Uterus (tissue), 4 donors: Measurements from ENCODE around the gene WDFY4. TPM values are rescaled to one million over a fixed set of nuclear protein-coding genes. Genes with fewer than 3 reads are reported as not detected.

Source experiments
- DNase-seq, 2 donors: peaks; one replicate each; pipeline ENCODE4 v3.0.0-alpha.2; 2019 to 2020
- H3K27ac ChIP-seq, 2 donors: fragments of 200-600 bp; sonication (generic); 1 replicate in 1 of 2; 2 replicates in 1 of 2; pipeline ENCODE4 v1.5.1; 2016 to 2018
- H3K27me3 ChIP-seq, 2 donors: fragments of 200-600 bp; sonication (generic); one replicate each; pipeline ENCODE4 v1.5.1; 2018 to 2019; ENCODE audit warnings: control low read depth in 1 of 2
- H3K36me3 ChIP-seq, 2 donors: fragments of 200-600 bp; sonication (generic); one replicate each; pipeline ENCODE4 v1.5.1; 2019; ENCODE audit warnings: control low read depth in 1 of 2
- H3K4me1 ChIP-seq, 2 donors: fragments of 200-600 bp; sonication (generic); one replicate each; pipeline ENCODE4 v1.5.1; 2018 to 2019; ENCODE audit warnings: control low read depth in 1 of 2
- H3K4me3 ChIP-seq, 2 donors: fragments of 200-600 bp; sonication (generic); 1 replicate in 1 of 2; 2 replicates in 1 of 2; pipeline ENCODE4 v1.5.1; 2018 to 2019; ENCODE audit warnings: mild to moderate bottlenecking in 1 of 2
- H3K9me3 ChIP-seq, 2 donors: fragments of 200-600 bp; sonication (generic); one replicate each; pipeline ENCODE4 v1.5.1; 2019; ENCODE audit warnings: control low read depth in 1 of 2
- CTCF ChIP-seq, 4 experiments: fragments of 200-600 bp in 2 of 4; fragments of 450-650 bp in 2 of 4; sonication (generic) in 2 of 4; IDR thresholded peaks; one replicate each; pipeline ENCODE4 v1.5.1; 2016 to 2019; ENCODE audit warnings: antibody characterized with exemption in 4 of 4, mild to moderate bottlenecking in 2 of 4, moderate library complexity in 1 of 4
- POLR2A ChIP-seq, 2 donors: fragments of 450-650 bp; IDR thresholded peaks; one replicate each; pipeline ENCODE4 v1.6.1; 2016; ENCODE audit warnings: antibody characterized with exemption in 2 of 2, mild to moderate bottlenecking in 1 of 2, moderate library complexity in 1 of 2
- intact Hi-C: fragments of 100-400 bp; cut with DNase I; formaldehyde crosslinking; loops from one replicate; pipeline ENCODE4 v1.15.1; 2023; ENCODE audit warnings: low total_unique reads
- total RNA-seq, 4 donors: library from RNA; depleted of rRNA in 3 of 4; stranded (reverse); fragments of >200 nt in 3 of 4; gene quantifications; one replicate each; pipeline versions ENCODE4 v1.1.0 to v1.2.4, GENCODE V29; 2014 to 2023
- donor health status: DM: yes; HTN: yes; CAD: no.

Gene WDFY4
- total RNA-seq, 4 donors from 2014 or later = 0.26 to 5.2 (median 1.2) TPM

GRCh38 chr10:48751730-48752129, 67.1 kb downstream of the WDFY4 start:
- Histone ChIP-seq H3K9me3 (no peaks in the 10 kb centered on the region), H3K27me3 (no peaks in the 10 kb centered on the region), H3K27ac (no peak overlapping the region), H3K4me3 (no peak overlapping the region), H3K4me1 (no peaks in the 10 kb centered on the region), H3K36me3 (no peaks in the 10 kb centered on the region)
- no peak for TF ChIP-seq CTCF (IDR thresholded peaks at IDR 0.05)
- TF ChIP-seq POLR2A (IDR thresholded peaks at IDR 0.05) = no peak
- no peak for DNase-seq
- intact Hi-C loops = no loop called here

- no peak overlapping the region for H3K27ac ChIP-seq
- no peak for DNase-seq
Observed at GRCh38 chr10:48758411-48758810, 73.7 kb downstream of the WDFY4 start.

GRCh38 chr10:48759113-48759901, 74.6 kb downstream of the WDFY4 start:
- no peak for TF ChIP-seq POLR2A (IDR thresholded peaks at IDR 0.05)
- TF ChIP-seq CTCF (IDR thresholded peaks at IDR 0.05) = no peak
- H3K4me1 ChIP-seq = no peaks in the 10 kb centered on the region
- DNase-seq = no peak
- no peaks in the 10 kb centered on the region for H3K9me3 ChIP-seq
- H3K4me3 ChIP-seq = no peak overlapping the region
- H3K36me3 ChIP-seq = no peaks in the 10 kb centered on the region
- H3K27ac ChIP-seq = no peak overlapping the region
- intact Hi-C loops = no loop called here
- H3K27me3 ChIP-seq = no peaks in the 10 kb centered on the region

More at GRCh38 chr10:48758411-48758810, 73.7 kb downstream of the WDFY4 start:
- intact Hi-C loops = no loop called here
- no peak overlapping the region for H3K4me3 ChIP-seq
- TF ChIP-seq CTCF (IDR thresholded peaks at IDR 0.05) (no peak), POLR2A (IDR thresholded peaks at IDR 0.05) (no peak)
- H3K9me3 ChIP-seq = no peaks in the 10 kb centered on the region
- H3K27me3 ChIP-seq = no peaks in the 10 kb centered on the region
- no peaks in the 10 kb centered on the region for H3K36me3 ChIP-seq
- no peaks in the 10 kb centered on the region for H3K4me1 ChIP-seq

- no peak for TF ChIP-seq POLR2A (IDR thresholded peaks at IDR 0.05)
- no peak for TF ChIP-seq CTCF (IDR thresholded peaks at IDR 0.05)
- Histone ChIP-seq H3K4me3 (no peak overlapping the region), H3K36me3 (no peaks in the 10 kb centered on the region), H3K4me1 (no peaks in the 10 kb centered on the region), H3K27me3 (no peaks in the 10 kb centered on the region), H3K27ac (no peak overlapping the region), H3K9me3 (no peaks in the 10 kb centered on the region)
- intact Hi-C loops = no loop called here
- DNase-seq = no peak
Observed at GRCh38 chr10:48760983-48761382, 76.3 kb downstream of the WDFY4 start.
